MM.1S (cell line): ENCODE data around the gene CD209.

Experiments used
- CTCF ChIP-seq: fragments of 300-600 bp; sonication (generic); IDR thresholded peaks from 2 replicates; pipeline ENCODE4 v1.5.1; 2016; ENCODE audit warnings: antibody characterized with exemption, low read length, mixed read lengths
- EZH2phosphoT487 ChIP-seq: fragments of 300-600 bp; sonication (generic); IDR thresholded peaks from 2 replicates; pipeline ENCODE4 v1.6.1; 2018; ENCODE audit warnings: antibody characterized with exemption, low read length

GRCh38 chr19:7783991-7784423, 36.7 kb upstream of the CD209 start:
- TF ChIP-seq CTCF = no peak
- no peak for TF ChIP-seq EZH2phosphoT487
